Endothelial cell of umbilical vein (primary cell): ENCODE data around the gene NCF4. TPM values are rescaled to one million over a fixed set of nuclear protein-coding genes. Genes with fewer than 3 reads are reported as not detected.

Experiments used
- BruUV-seq: library from RNA; stranded (reverse); fragments of 400-500 nt; replicated peaks from 2 replicates; lab custom pipeline; 2021; lab: Mats Ljungman, UMichigan
- CTCF ChIA-PET: fragments of 300-600, 350-600 bp; sonication (Branson Sonifier 250); formaldehyde crosslinking; loops from one replicate; lab custom pipeline; 2021; ENCODE audit warnings: antibody characterized with exemption, inconsistent platforms; lab: Charles Lee
- POLR2A ChIA-PET: fragments of 300-600, 350-600 bp; sonication (Branson Sonifier 250); formaldehyde crosslinking; loops from one replicate; lab custom pipeline; 2021; ENCODE audit warnings: antibody characterized with exemption, inconsistent platforms; lab: Charles Lee
- DNase-seq: peaks from one replicate; pipeline ENCODE4 v3.0.0-alpha.2; 2011; ENCODE audit warnings: low read depth, low spot score
- FAIRE-seq: peaks from 2 replicates; lab custom pipeline; 2011; peaks lifted over from hg19 to GRCh38; lab: Jason Lieb, UNC
- H2AFZ ChIP-seq: 2 replicates; pipeline ENCODE4 v1.6.0; 2012; ENCODE audit warnings: low read depth, low read length, control low read depth, inconsistent platforms
- H3K27ac ChIP-seq: 2 replicates; pipeline ENCODE4 v1.5.1; 2011; ENCODE audit warnings: low read depth, mild to moderate bottlenecking, control low read depth, low read length, moderate library complexity; ENCODE audit not compliant: insufficient read depth
- H3K27me3 ChIP-seq, 2 experiments: 2 replicates each; pipeline versions ENCODE4 v1.6.0 to v1.6.1; 2011; ENCODE audit warnings: low read length in 2 of 2, mixed read lengths in 1 of 2; ENCODE audit not compliant: control insufficient read depth in 2 of 2, insufficient read depth in 2 of 2
- H3K36me3 ChIP-seq, 2 experiments: 2 replicates in 1 of 2; 3 replicates in 1 of 2; pipeline ENCODE4 v1.5.1; 2011; ENCODE audit warnings: low read length in 2 of 2, mild to moderate bottlenecking in 1 of 2, moderate library complexity in 1 of 2; ENCODE audit not compliant: control insufficient read depth in 2 of 2, insufficient read depth in 2 of 2; ENCODE audit errors: extremely low read depth in 1 of 2
- H3K4me1 ChIP-seq: 3 replicates; pipeline ENCODE4 v1.5.1; 2011; ENCODE audit warnings: mild to moderate bottlenecking, low read length; ENCODE audit not compliant: control insufficient read depth, insufficient read depth; ENCODE audit errors: extremely low read depth
- H3K4me2 ChIP-seq: 2 replicates; pipeline ENCODE4 v1.6.1; 2011; ENCODE audit warnings: low read length, control low read depth, mixed read lengths; ENCODE audit not compliant: insufficient read depth
- H3K4me3 ChIP-seq, 3 experiments: fragments of 200-600 bp in 1 of 3; sonication (generic), shearing (Covaris generic) in 1 of 3; replicated peaks in 1 of 3; 2 replicates each; pipeline ENCODE4 v1.5.1; 2011 to 2016; ENCODE audit warnings: control low read depth in 3 of 3, low read length in 3 of 3, mild to moderate bottlenecking in 2 of 3, inconsistent platforms in 1 of 3, low read depth in 1 of 3, moderate library complexity in 1 of 3; ENCODE audit not compliant: insufficient read depth in 1 of 3
- H3K79me2 ChIP-seq: 2 replicates; pipeline ENCODE4 v1.6.0; 2012; ENCODE audit warnings: low read length, inconsistent platforms; ENCODE audit not compliant: control insufficient read depth, insufficient read depth
- H3K9ac ChIP-seq: replicated peaks from 2 replicates; pipeline ENCODE3; 2011; ENCODE audit warnings: low read length, control low read depth; ENCODE audit not compliant: insufficient read depth; ENCODE audit errors: extremely low read depth
- H3K9me1 ChIP-seq: replicated peaks from 3 replicates; pipeline ENCODE4 v1.6.0; 2011; ENCODE audit warnings: mild to moderate bottlenecking, low read length; ENCODE audit not compliant: control insufficient read depth, insufficient read depth; ENCODE audit errors: extremely low read depth
- H3K9me3 ChIP-seq: replicated peaks from 2 replicates; pipeline ENCODE4 v1.5.1; 2012; ENCODE audit warnings: low read length, inconsistent platforms; ENCODE audit not compliant: control insufficient read depth, insufficient read depth
- H4K20me1 ChIP-seq: replicated peaks from 2 replicates; pipeline ENCODE3; 2011; ENCODE audit warnings: mild to moderate bottlenecking, low read length; ENCODE audit not compliant: control insufficient read depth, insufficient read depth; ENCODE audit errors: extremely low read depth
- CTCF ChIP-seq, 2 donors: IDR thresholded peaks; 1 replicate in 1 of 2; 2 replicates in 1 of 2; pipeline ENCODE4 v1.5.1; 2011; ENCODE audit warnings: low read length in 2 of 2, mild to moderate bottlenecking in 2 of 2, moderate library complexity in 2 of 2, control low read depth in 1 of 2, inconsistent platforms in 1 of 2, low read depth in 1 of 2; ENCODE audit not compliant: insufficient read depth in 1 of 2; ENCODE audit errors: extremely low read depth in 1 of 2
- EZH2 ChIP-seq: IDR thresholded peaks from 2 replicates; pipeline ENCODE4 v1.6.1; 2012; ENCODE audit warnings: borderline replicate concordance, low read depth, mild to moderate bottlenecking, moderate library complexity, low read length, inconsistent platforms; ENCODE audit not compliant: severe bottlenecking
- FOS ChIP-seq: IDR thresholded peaks from 2 replicates; pipeline ENCODE4 v1.6.1; 2011; ENCODE audit warnings: mild to moderate bottlenecking, low read length, moderate library complexity, borderline replicate concordance; ENCODE audit not compliant: insufficient read depth
- GATA2 ChIP-seq: IDR thresholded peaks from 2 replicates; pipeline ENCODE4 v1.7.0; 2011; ENCODE audit warnings: low read depth, mild to moderate bottlenecking, moderate library complexity, mixed read lengths, low read length; ENCODE audit not compliant: insufficient read length, insufficient read depth
- JUN ChIP-seq: IDR thresholded peaks from 2 replicates; pipeline ENCODE4 v1.6.1; 2011; ENCODE audit warnings: borderline replicate concordance, low read depth; ENCODE audit not compliant: insufficient read length, insufficient read depth
- MAX ChIP-seq: IDR thresholded peaks from 2 replicates; pipeline ENCODE4 v1.6.1; 2011; ENCODE audit not compliant: insufficient read depth, insufficient read length
- MYC ChIP-seq: IDR thresholded peaks from one replicate; pipeline ENCODE4 v1.6.1; 2011; ENCODE audit warnings: mild to moderate bottlenecking, low read depth, low read length
- POLR2A ChIP-seq: IDR thresholded peaks from 2 replicates; pipeline ENCODE4 v1.6.1; 2012; ENCODE audit warnings: low read depth, mild to moderate bottlenecking, control low read depth, low read length
- POLR2AphosphoS5 ChIP-seq: IDR thresholded peaks from 2 replicates; pipeline ENCODE4 v1.6.1; 2012; ENCODE audit warnings: low read depth, mild to moderate bottlenecking, control low read depth, low read length, moderate library complexity; ENCODE audit not compliant: insufficient read depth
- dilution Hi-C: fragments of 300-500 bp; cut with MboI; formaldehyde crosslinking; loops from one replicate; pipeline ENCODE4 v1.15.0; 2019; ENCODE audit warnings: low sequenced_read_pairs; ENCODE audit not compliant: extremely low pct_ligation_motif_present
- intact Hi-C: fragments of 100-400 bp; cut with micrococcal nuclease; formaldehyde crosslinking; loops from one replicate; pipeline ENCODE4 v1.10.0; 2022
- polyA plus RNA-seq, 4 experiments: library from polyadenylated mRNA; depleted of rRNA in 3 of 4; stranded (reverse) in 3 of 4; unstranded in 1 of 4; fragments of >200 nt; gene quantifications; 2 replicates each; pipeline versions ENCODE4 v1.2.1 to v1.2.3, GENCODE V29; 2011 to 2012; ENCODE audit warnings: missing spikeins in 1 of 4
- total RNA-seq: library from RNA; stranded (reverse); gene quantifications from 2 replicates; pipeline ENCODE4 v1.2.3, GENCODE V29; 2021

Gene NCF4
- total and polyA plus RNA-seq, 2 donors (not counting 3 experiments of a cell fraction or from before 2014, with no cell fraction given): 0.07 TPM; not detected in 1

- Histone ChIP-seq H3K4me2 (no peak overlapping the region), H2AFZ (no peak overlapping the region), H3K4me1 (peaks cover 11% of the 10 kb centered on the region), H3K27me3 (no peaks in the 10 kb centered on the region), H3K4me3 (no peak overlapping the region), H4K20me1 (no peaks in the 10 kb centered on the region), H3K79me2 (peaks cover 7% of the 10 kb centered on the region), H3K36me3 (peaks cover 3 to 5% of the 10 kb centered on the region in 2 experiments), H3K9ac (no peak overlapping the region), H3K9me1 (no peaks in the 10 kb centered on the region), H3K27ac (no peak overlapping the region), H3K9me3 (no peaks in the 10 kb centered on the region)
- ChIA-PET CTCF (interaction anchor here (0.8 kb wide), 1 partner anchor 21 kb away, joined by 3 read pairs; no protein-coding TSS in a partner anchor), POLR2A (no interaction called here)
- FAIRE-seq: no peak
- intact Hi-C loops (no loop called here), dilution Hi-C loops (no loop called here)
- TF ChIP-seq FOS (no peak), POLR2A (no peak), MAX (no peak), JUN (no peak), EZH2 (no peak), POLR2AphosphoS5 (no peak), GATA2 (no peak), MYC (no peak), CTCF (IDR thresholded peaks at IDR 0.05; ENCODE audit: extremely low read depth in 1 of 2, insufficient read depth in 1 of 2, low read depth in 1 of 2, low read length in 2 of 2) (no peak)
- no TSS peak for BruUV-seq
- DNase-seq: no peak
These were observed 57.9 kb downstream of the NCF4 start for GRCh38 chr22:36918586-36919284.
